Stimulated activated CD8-positive, alpha-beta memory T cell treated with anti-CD3 and anti-CD28 coated beads, Interleukin-2, amount 100 ng/mL, for 48 hours (primary cell): ENCODE measurements around the gene MCM3AP.
A peak's percentile ranks its signal among the peaks of the same experiment; 100 is the strongest.

ENCODE experiments used
- DNase-seq, 2 donors: peaks; one replicate each; pipeline ENCODE4 v3.0.0-alpha.2; 2020; ENCODE audit warnings: low read depth in 2 of 2

The MCM3AP gene

DNA sequence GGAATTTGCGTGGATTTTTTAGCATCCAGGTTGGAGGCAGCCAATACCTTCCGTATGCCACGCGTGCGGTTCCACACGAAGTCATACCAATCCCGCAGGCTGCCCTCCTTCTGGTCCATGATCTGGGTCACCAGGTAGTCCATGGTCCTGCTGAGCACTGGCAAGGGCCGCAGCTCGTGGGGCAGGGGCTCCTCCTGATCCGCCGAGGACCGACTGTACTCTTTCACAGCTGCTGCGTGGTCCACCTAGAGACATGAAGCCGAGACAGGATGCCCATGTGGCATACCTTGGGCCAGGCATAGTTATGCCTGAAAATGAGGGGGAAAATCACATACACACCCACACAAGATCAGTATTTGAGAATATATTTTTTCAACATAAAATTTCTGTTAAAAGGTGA lies 12.1 kb downstream of the MCM3AP start:
- no peak for DNase-seq

DNA sequence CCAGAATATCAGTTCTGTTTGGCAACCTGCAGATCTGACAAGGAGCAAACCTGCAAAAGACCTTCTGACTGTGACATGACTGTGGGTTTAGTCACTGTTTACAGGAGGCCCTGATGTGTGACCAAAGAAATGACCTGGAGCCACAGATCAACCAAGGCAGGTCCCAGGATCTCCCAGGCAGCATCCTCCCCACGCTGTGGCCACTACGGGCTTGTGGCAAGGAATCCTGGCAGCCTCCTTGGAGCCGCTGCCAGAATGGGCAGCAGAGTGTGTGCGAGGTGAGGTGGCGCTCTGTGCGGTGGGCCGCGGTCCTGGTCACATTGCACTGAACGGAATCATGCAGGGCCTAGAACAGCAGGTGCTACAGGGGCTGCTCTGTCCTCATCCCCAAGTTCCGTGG lies 15.9 kb downstream of the MCM3AP start:
- no peak for DNase-seq

DNA sequence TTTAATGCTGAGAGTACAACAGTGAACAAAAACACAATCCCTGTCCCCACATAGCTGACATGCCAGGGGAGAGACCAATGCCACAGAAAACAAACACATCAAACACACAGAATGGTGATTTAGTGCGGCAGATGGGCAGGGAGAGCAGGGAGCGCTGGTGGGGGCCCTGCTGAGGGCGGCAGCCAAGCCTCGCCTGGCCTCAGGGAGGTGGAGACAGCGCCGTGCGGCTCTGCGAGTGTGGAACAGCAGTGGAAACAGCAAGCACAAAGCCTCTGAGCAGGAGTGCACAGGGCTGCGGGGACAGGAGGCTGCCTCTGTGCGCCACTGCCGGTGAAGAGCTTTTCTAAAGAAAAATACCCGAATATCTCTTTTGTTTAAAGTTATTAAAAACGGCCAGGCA lies 17.0 kb downstream of the MCM3AP start:
- no peak for DNase-seq

DNA sequence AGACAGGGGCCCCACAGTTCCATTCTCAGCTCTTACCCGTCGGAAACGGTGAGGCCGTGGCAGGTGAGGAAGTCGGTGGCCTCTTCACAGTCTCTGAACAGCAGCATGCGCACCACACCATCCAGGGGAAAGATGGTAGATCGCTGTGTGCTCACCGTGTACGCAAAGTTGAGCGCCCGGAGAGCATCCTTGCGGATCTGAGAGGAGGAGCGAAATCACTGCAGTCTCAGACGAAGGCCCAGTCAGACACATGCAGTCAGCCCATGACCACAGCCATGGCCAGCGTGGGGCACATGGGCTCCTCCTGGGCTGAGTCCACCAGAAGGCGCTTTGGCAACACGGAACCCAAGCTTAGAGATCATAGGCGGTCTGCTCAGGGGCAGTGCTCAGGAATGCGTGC lies 18.5 kb downstream of the MCM3AP start:
- DNase-seq = no peak

DNA sequence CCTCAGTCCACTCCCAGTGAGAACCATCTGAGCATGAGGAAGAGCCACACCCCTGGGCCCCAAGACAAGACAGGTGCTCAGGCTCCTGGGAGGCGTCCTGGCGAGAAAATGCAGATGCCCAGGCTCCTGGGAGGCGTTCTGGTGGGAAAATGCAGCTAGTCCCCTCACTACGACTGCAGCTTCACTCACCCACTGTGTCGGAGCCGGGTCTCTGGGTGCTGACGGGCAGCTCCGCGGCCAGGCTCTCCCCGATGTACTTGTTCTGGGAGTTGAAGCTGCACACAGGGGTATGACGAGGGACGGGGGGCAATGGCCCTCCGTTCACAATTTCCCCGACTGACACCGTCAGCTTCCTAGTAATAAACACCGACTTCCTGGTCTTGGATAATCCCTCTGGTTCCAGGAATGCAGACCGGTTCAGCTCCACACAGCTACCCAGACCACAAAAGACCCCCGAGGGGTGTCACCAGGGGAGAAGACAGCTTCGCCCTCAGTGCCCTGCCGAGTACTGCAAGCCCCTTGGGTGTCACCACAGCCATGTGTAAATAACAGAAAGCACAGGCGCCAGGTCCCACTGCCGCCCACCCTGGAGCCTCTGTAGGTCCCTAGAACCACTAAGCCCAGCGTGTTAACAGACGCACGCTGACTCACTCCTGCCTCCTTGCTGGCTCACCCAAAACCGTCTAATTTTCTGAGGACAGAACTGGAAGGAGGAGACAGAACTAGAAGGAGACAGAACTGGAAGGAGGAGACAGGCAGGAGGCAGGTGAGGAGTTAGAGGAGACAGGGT lies 19.5 kb downstream of the MCM3AP start:
- no peak for DNase-seq

DNA sequence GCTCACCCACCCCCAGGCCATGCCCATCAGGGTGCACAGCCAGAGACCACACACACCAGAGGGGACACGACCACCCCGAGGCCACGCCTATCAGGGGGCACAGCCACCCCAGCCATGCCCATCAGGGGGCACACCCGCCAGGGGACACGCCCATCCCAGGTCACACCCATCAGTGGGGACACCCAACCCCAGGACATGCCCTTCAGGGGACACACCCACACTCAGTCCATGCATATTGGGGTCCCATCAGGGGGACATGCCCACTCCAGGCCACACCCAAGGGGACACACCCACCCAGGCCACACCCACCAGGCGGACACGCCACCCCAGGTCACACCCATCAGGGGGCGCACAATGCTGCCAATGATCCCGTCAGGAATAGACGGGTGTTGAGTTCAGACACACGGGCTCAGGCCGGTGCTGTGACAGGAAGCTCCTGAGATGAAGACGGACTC lies 20.7 kb downstream of the MCM3AP start:
- DNase-seq = no peak

DNA sequence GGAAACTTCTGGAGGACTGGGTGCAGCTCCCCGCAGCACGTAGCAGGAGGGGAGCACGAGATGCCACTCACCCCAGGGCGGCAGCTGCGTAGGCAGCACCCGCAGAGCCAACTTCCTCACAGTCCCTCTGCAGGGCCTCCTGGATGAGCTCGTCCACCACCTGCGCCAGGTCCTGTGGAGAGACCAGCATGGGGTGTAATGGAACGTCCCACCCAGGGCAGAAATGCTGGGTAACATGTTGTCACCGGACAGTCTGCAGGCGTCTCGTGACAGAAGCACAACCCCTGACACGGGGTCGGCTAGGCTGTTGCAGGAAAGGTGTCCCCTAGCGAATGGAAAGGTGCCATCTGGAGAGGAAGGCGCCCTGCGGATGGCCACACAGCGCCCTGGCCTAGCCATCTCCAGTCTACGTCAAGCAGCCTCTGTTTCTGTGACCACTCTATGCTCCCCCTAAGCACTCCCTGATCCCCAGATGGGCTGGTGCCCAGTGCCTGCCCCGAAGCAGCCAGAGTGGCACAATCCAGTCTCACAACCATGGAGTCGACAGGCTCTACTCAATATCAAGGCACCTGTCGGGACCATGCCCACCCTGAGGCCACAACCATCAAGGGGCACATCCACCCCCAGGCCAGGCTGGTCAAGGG lies 21.2 kb downstream of the MCM3AP start:
- no peak for DNase-seq

DNA sequence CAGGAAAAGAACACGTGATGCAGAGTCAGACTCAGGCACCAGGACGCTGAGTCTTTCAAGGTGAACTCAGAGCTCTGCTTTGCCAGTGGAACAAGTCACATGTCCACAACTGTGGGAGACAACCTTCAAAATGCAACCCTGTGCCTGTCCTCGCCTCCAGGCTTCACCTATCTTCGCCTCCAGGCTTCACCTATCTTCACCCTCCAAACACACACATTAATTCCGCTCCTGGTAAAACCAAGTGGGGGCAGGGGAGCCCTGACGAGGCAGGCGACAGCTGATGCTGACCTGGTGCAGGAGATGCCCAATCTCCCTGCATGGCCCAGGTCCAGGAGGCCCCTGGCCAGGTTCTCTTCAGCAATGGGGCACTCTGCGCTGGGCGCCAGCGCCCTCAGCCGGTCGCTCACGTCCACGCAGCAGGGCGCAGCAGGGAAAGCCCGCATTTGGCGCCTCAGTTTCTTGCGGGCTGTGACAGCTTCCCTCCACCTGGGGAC lies 28.9 kb downstream of the MCM3AP start:
- no peak for DNase-seq

DNA sequence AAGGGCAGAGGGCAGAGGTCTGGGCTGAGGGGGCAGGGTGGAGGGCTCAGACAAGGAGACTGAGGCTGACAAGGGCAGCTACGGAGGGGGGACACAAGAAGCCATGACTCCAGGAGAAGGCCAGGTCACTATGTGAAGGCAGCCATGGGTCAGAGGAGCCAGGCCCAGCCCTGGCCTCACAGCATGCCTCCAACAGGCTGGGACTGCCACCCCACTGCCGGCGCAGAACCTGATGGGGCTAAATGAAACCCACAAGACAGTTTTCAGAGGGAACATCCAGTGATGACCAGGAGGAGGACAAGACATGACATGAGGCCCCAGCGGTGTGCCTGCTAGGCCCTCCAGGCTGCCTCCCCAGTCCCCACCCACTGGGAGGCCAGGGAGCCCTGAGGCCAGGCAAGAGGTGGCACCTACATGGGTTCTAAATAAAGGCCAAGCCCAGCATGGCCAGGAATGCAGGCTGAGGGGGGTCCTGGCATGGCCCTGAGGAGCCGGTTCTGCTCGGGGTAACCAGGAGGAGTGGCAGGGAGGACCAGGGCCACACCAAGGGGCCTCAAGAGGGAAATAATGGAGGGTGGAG lies 29.6 kb downstream of the MCM3AP start:
- no peak for DNase-seq

DNA sequence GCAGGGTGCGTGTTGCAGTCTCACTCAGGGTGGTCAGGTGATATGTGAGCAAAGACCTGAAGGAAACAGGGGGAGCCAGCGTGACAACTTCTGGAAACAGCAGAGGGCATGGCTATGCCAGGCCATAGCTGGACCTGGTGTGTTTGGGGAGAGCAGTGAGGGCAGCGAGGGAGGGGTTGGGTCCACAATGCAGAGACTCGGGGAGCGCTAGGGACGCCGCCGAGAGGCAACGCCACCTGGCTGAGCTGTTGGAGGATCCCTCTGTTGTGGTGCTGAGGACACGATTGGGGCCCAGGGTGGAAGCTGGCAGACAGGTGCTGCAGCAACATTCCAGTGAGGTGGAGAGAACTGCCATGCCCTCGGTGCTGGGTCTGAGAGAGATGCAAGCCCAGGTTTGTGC lies 30.2 kb downstream of the MCM3AP start:
- no peak for DNase-seq

DNA sequence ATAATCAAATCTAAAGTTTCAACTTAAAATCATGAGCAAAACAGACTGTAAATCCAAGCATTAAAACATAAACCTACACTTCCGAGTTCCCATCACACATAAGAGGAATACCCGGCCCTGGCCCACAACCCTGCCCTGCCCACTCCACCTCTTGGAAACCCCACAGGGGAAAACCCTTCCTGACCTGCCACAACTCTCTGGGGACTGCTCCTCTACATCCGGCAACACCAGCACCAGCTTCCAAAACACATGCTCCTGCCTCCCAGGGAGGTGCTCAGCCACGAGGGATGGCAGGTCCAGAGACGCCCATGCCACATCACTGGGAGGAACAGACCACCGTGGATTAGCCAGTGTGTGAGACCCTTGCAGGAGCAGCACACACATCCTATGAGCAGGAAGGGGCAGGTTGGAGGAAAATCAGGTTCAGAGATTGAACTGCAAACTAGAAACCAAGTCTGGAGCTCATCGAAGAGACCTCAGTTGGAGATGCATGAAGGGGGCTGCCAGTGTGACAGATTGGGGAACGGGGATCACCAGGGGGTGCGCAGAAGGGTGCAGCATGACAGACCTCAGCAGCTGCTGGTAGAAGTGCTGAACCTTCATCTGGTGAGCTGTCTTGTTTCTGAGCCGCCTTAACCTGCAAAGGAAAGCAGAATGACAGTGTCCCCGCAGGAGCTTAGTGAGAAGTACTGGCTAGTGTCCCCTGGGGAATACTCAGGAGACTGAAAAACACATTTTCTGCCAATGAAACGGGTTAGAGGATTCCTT lies 31.0 kb downstream of the MCM3AP start:
- DNase-seq = no peak

DNA sequence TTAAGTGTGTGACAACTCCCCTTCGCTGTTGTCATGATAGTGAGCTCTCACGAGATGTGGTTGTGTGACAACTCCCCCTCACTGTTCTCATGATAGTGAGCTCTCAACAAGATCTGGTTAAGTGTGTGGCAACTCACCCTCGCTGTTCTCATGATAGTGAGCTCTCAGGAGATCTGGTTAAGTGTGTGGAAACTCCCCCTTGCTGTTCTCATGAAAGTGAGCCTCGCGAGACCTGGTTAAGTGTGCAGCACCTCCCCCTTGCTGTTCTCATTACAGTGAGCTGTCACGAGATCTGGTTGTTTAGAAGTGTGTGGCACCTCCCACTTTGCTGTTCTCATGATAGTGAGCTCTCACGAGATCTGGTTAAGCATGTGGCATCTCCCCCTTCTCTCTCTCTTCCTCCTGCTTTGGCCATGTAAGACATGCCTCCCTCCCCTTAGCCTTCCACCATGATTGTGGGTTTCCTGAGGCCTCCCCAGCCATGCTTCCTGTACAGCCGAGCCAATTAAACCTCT lies 31.7 kb downstream of the MCM3AP start:
- peak; percentile 24 to 26 for DNase-seq

DNA sequence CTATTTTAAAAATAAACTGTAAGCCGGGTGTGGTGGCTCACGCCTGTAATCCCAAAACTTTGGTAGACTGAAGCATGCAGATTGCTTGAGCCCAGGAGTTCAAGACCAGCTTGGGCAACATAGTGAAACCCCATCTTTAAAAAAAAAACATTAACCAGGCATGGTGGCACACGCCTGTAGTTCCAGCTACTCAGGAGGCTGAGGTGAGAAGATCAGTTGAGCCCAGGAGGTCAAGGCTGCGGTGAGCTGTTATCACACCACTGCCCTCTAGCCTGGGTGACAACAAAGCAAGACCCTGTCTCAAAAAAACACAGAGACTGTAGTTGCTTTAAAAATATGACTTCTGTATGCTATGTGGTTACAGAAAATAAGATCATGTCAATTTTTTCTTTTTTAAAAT lies 32.6 kb downstream of the MCM3AP start:
- no peak for DNase-seq

DNA sequence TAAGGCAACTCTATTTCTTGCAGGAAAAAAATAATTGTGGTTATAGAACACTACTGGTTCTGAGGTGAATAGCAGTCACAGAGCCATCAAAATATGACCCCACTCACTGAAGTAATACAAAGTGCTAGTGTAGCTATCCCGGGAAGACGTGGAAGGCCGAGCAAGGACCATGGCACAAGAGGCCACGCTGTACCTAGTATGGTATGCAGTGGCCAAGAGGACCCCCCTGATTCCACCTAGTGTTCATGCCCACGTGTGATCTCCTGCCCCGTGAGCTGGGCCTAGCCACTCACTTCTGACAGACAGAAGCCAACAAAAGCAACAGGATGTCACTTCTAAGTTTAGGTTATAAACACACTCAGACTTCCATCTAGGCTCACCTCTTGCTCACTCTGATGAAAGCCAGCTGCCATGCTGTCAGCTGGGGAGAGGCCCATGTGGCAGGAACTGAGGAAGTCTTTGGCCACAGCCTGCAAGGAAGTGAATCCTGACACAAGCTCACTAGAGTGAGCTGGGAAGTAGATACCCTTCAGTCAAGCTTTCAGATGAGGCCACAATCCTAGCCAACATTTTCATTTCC lies 35.2 kb downstream of the MCM3AP start:
- DNase-seq = no peak

DNA sequence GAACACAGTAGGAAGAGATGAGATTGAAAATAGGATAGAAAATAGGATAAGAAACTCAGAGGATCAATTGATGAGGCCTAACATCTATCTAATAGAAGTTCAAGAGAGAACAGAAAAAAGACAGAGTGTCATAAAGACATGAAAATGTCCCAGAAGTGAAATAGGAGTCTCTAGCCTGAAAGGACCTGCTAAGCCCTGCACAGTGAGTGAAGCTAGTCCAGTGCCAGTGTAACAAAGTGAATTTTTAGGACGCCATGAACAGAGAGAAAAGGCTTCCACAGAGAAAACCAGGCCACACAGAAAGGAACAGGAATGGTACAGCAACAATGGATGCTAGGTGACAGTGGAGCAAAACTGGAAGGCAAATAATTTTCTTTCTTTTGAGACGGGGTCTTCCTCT lies 36.6 kb downstream of the MCM3AP start:
- DNase-seq = no peak

DNA sequence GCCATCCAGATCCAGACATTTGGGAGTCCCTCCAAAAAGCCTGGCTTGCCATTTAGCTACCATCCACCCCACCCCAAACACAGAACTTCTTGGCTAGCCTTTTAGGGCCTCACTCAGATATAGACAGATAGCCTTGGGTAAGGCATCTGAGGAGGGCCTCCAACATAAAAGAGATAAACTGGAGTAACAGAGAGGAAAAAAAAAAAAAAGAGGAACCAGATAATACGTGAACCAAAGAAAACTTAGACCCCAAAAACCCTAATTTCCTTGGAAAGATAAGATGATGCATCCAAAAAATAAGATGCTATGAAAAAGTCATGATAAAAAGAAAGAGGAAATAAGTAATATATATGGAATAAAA lies 37.0 kb downstream of the MCM3AP start:
- no peak for DNase-seq

DNA sequence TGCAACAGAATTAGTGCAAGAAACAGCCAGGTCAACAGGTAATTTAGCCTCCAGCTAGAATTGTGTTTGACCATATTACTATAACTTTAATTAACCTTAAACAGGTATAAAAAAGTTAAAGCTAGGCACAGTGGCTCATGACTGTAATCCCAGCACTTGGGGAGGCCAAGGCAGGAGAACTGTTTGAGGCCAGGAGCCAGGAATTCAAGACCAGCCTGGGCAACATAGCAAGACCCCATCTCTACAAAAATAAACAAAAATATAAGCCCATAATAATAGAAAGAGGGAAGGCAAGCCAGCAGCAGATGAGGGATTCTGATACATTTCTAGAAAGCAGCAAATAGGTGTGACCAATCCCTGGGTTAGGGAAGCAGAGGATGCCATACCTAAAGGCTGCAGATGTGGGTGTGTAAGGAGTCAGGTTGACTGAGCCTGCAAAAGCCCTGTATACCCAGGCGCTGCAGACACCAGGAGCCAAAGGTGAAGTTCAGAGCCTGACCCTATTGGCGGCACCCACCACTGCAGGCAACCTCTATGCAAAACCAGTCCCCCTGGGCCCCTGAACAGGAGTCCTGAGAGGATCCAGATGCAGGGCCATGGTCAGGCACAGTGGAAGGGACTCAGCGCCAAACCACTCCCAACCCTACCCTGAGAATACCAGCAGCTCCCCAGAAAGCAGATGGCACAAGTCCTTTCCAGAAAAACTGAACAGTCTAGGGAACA lies 37.6 kb downstream of the MCM3AP start:
- no peak for DNase-seq

DNA sequence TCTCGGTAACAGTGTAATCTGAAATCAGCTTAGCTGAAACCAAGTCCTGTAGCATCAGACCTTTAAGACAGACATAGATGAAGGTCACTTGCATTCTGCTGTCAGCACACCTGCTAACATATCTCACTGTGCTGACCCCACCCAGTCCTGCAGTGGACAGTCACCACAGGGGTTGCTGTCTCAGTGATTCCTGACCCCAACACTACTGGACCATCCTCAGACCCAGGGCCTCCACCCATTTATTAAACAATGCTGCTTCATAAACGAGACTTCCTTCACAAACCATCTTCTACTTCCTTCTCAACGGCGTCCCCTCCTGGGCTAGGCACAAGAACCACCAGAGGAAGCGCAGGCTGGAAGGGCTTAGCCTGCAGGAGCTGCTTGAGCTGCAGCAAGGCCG lies 39.1 kb downstream of the MCM3AP start:
- DNase-seq = no peak

DNA sequence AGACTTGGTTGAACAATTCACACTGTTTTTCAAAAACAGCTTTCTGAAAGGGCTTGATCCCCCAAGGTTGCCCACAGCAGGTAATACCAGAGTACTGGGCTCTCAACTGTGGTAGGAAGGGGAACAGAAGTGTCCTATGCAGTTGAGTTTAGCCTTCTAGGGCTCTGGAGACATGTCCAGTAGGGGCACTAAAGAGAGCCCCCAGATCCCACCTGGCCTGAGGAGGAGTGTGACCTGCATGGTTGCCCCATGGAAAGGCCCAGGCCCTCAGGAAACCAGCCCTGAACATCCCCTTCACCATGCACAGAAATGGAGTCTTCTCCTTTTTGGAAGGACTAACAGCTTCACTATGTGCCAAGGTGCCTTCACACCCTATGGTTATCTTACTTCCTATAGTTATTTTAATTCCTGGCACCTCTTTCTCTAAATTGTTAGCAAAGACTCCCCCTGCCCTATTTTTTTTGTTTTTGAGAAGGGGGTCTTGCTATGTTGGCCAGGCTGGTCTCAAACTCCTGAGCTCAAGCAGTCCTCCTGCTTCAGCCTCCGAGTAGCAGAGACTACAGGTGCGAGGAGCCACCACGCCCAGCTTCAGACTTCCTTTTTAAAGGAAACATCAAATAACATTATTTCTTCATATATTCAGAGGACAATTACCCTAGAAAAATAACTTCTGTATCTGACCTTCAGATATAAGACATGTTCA lies 40.0 kb downstream of the MCM3AP start:
- DNase-seq = no peak

DNA sequence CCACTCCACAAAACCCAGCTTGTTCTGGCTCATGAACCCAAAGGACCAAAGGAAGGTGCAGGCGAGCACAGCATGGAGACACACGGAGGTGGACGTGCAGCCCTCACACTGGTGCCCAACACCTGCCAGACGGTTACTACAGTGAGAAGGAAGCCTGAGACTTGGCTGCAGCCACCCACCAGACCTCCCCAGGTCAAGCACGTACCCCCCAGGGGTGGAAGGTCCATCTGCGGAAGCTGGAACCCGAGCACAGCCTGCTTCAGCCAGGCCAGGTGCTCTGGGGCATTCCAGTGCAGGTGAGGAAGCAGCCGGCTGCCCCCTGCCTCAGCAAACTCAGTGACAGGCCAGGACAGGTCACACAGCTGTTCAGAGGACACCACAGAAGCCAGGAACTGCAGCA lies 40.8 kb downstream of the MCM3AP start:
- no peak for DNase-seq
